SK-N-DZ (cell line): ENCODE data around the gene PITPNM3.

Source experiments
- DNase-seq: peaks from one replicate; pipeline ENCODE4 v3.0.0-alpha.2; 2015; ENCODE audit warnings: low spot score

The PITPNM3 gene

DNA sequence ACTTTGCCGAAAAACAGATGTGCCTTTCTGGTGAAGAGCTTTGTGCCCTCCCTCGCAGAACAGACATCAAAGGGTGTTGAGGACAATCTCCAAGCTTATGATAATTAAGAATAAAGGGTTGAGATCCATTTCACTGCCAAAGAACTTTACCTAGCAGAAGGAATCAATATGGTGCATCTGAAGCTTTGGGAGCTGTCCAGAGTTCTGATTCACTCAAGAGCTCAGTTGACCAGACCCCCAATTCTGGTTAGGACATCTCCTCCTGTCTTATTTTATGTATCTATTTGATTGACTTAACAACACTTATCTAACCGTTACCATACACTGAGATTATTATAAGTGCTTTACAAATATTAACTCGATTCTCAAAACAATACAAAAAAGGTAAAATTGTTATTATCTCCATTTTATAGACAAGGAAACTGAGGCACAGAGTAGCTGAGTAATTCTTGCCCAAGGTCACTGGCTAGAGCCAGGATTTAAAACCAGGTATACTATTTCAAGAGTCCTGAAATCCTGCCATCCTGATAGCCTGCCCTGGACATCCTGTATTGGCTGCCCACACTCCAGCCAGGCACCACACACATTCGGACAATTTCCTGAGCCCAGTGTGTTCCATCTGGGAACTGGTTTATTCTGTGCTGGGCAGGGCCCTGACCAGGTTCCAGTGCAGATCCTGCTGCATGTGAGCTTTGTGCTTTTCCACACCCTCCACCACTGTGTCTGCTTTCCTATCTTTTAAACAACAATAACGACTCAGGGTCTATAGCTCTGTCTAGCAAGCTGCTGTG lies 29.8 kb downstream of the PITPNM3 start:
- no peak for DNase-seq

GRCh38 chr17:6525731-6526130 lies 30.6 kb downstream of the PITPNM3 start:
- no peak for DNase-seq

GRCh38 chr17:6525141-6525540 lies 31.2 kb downstream of the PITPNM3 start:
- no peak for DNase-seq

DNA sequence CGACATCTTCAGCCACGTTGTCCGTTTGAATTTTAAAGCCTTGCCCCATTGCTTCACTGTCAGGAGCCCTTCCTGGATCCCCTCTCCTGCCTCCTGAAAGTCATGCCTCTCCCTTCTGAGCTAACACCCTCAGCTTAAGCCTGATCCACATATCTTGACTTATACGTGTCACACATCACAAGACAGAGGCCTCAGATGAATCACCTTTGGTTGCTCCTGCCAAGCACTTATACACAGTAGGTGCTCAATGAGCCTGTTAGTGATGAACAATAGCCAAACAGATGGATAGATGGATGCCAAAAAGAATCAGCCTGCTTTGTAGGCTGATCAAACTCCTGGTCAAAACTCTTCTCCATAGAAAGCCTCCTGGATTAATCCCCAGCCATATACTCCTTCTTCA lies 31.8 kb downstream of the PITPNM3 start:
- DNase-seq, result no peak

DNA sequence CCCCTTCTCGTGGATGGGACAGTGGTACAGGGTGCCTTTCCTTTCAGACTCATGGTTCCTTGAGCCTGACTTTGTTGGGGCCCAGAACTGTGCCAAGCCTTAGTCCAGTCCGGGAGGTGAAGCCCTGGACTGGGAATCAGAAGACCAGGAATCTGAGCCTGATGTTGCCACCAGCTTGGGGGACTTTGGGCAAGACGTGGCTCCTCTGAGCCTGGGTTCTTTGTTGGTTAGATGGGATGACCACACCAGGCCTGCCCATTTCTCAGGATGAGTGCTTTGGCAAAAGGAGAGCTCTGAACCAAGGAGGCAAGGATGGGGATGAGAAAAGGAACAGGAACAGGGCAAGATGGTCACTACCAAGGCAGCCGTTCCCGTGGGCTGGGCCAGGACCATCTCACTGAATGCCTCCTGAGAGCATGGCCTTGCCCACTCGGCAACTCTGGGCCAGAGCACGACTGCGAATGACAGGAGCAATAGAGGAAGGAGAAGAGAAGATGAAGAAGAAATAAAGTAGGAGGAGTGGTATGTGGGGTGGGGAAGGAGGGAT lies 32.5 kb downstream of the PITPNM3 start:
- no peak for DNase-seq

GRCh38 chr17:6523330-6523729 lies 33.0 kb downstream of the PITPNM3 start:
- no peak for DNase-seq

DNA sequence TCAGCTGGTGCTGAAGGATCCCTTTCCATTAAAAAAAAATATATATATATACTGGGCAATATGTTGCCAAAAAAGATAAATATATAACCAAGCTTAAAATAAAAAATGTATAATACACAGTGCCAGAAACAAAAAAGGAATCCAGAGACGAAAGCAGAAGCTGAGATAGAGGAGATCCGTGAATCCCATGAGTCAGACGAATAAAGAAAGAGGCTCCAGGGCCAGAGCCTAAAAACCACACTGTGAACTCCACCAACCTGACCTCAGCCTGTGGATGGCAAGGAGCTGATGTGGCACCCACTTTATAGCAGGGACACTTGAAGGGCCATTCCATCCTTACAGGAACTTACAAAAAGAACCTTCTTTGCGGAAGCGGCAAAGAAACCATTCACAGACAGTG lies 34.8 kb downstream of the PITPNM3 start:
- DNase-seq, result no peak

DNA sequence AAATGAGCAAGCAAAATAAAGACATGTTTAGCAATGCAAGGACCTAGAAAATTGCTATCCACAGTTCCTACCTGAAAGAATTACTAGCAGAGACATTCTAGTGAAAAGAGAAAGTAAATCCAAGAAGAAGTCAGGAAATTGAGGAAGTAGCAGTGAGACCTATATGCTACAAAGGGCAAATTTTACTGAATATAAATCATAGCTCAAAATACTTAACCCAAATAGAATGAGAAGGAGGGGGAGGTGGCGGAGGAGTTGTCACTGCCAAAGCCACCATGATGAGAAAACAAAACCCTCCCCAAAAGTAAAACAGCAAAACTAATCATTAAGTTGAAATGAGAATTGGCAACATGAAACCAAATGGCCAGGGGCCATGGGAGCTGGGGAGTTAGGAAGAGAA lies 39.3 kb downstream of the PITPNM3 start:
- no peak for DNase-seq

GRCh38 chr17:6514371-6514770 lies 42.0 kb downstream of the PITPNM3 start:
- DNase-seq, result no peak

DNA sequence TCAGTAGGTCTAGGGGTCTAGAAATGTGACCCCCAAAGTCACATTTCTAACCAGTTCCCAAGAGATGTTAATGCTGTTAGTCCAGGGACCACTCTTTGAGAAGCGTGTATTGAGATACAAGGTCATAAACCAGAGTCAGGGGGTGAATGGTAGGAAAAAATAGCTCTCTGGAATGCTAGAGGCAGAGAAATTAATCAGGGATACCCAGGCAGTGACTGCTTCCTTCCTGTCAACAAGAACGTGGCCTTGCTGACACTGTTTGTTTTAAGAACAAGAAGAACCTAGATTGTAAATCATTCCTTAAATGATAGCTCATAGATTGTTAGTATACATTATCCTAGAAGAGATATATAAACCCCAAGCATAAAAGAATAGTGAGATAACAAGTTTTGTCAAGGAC lies 43.8 kb downstream of the PITPNM3 start:
- no peak for DNase-seq

DNA sequence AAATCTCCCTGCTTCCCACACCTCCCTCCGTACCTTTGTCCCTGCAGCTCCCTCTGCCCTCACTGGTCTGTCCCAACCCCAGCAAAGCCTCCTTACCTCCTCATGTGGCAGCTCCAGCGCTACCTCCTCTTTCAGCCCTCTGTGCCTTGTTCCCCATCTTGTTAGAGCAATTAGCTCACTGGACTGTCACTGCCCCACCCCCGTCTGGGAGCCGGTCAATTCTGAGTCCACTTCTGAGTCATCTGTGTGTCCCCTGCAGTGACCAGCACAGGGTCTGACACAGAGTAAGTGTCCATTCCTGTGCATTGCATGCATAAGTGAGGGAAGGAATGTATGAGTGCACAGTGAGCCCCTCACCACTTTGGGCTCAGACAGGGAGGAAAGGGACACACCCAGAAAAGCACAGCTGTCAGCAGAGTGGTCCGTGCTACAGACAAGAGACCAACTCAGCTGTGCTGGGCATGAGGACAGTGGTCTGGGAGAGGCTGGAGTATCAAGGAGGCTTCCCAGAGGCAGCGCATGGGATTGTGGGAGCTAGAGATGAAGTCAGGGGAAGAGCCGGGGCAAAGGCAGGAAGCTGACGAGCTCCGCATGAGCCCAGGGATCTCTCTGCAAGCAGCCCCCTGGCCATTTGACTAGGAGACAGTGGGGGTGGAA lies 45.9 kb downstream of the PITPNM3 start:
- DNase-seq, result no peak

DNA sequence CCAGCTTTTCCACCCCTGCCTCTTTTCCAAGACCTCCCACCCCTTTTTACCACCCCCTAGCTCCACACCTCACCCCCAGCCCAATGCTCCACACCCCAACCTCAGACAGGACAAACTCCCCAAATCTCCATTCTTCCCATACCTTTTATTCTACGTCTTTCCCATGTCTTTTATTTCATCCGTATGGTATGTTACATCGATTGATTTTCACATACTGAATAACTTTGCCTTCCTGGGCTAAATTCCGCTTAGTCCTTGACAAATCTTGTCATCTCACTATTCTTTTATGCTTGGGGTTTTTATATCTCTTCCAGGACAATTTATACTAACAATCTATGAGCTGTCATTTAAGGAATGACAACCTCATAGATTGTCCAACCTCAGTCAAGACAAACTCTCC lies 46.4 kb downstream of the PITPNM3 start:
- DNase-seq, result no peak

- DNase-seq, result no peak
Measured at GRCh38 chr17:6509031-6509771, 47.2 kb downstream of the PITPNM3 start.

GRCh38 chr17:6508519-6509030 lies 47.8 kb downstream of the PITPNM3 start:
- no peak for DNase-seq

DNA sequence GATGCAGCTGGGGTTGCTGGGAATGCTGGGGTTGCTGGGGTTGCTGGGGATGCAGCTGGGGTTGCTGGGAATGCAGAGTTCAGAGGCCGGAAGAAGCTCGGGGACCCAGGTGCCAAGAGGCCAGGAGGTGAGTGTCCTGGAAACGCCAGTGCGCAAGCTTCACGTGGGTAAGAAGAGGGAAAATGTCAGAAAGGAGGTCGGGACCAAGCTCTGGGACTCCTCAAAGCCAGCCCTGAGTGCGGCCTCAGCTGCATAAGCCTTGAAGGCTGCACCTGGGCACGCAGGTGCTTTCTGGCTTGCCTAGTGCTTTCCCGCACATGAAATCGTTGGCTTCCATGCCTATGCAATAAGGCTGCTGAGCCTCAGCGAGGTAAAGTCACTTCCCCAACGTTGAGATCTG lies 48.3 kb downstream of the PITPNM3 start:
- DNase-seq, result no peak

GRCh38 chr17:6507535-6507934 lies 48.8 kb downstream of the PITPNM3 start:
- DNase-seq, result no peak

GRCh38 chr17:6506679-6507231 lies 49.6 kb downstream of the PITPNM3 start:
- DNase-seq, result no peak

GRCh38 chr17:6505425-6506142 lies 50.8 kb downstream of the PITPNM3 start:
- no peak for DNase-seq

DNA sequence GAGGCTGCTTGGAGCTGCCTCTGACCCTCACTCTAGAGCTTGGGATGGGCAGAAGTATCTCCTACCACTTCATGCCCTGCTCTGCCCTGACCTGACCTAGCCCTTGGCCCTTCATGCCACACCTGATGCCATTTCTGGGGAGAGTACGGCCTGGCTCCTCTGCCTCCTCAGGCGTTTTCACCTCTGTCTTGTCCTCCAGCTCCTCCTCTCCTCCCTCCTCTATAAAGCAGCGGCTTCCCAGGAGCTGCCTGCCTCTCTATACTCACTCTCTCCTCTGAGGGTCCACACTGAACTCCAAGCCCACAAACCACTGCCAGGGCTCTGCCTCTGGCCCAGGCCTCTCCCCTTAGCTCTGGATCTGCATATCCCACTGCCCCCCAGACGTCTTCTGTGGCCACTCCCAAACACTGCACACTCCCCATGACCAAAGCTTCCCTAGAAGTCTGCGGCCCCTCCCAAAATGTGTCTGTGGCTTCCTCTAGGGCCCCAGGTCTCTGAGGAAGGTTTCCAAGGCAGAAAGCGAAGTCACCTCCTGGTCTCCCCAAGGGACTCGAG lies 52.6 kb downstream of the PITPNM3 start:
- no peak for DNase-seq

DNA sequence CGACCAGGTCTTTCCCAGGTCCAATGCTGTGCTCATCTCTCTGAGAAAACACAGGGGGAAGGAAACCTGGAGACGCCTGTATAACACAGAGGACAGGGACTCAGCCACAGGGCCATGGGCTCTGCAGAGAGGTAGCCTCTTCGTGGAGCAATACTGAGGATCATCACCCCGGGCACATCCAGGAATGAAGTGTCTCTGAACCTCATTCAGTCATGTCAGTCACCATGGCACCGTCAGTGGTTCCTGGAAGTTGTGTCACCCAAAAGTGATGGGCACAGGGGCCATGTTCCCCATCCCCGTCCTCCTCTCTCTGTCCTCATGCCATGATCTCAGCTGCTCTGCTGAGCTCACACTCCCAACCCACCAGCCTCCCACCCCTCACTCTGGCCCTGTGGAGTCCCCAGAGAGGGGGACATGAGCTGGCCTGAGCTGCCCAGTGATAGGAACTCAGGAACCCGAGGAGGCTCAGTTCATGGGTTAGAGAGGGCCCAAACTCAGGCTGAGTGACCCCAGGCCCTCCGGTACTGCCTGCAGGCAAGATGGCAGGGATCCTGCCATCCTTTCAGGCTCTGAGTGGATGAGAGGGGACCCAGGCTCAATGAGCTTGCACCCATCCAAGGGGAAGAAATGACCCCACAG lies 53.4 kb downstream of the PITPNM3 start:
- DNase-seq, result no peak
